Mesenchymal stem cell (in vitro differentiated cells and primary cell): ENCODE data around the gene PELO.

Source experiments
- DNase-seq: peaks from one replicate; pipeline ENCODE4 v3.0.0-alpha.2; 2013
- H2AFZ ChIP-seq: one replicate; pipeline ENCODE4 v1.6.1; 2013; ENCODE audit warnings: low read depth, mild to moderate bottlenecking, control low read depth, inconsistent platforms, low read length, moderate library complexity
- H2AK5ac ChIP-seq: 2 replicates; pipeline ENCODE4 v1.6.1; 2013; ENCODE audit warnings: low read length, moderate library complexity, mild to moderate bottlenecking, inconsistent platforms; ENCODE audit not compliant: severe bottlenecking
- H2BK120ac ChIP-seq: one replicate; pipeline ENCODE4 v1.6.1; 2013; ENCODE audit warnings: low read depth, mild to moderate bottlenecking, inconsistent platforms, low read length, moderate library complexity
- H2BK12ac ChIP-seq, 2 experiments: one replicate each; pipeline ENCODE4 v1.6.1; 2013; ENCODE audit warnings: inconsistent platforms in 2 of 2, low read length in 2 of 2, mild to moderate bottlenecking in 2 of 2, moderate library complexity in 2 of 2, control low read depth in 1 of 2
- H2BK15ac ChIP-seq: one replicate; pipeline ENCODE4 v1.6.1; 2013; ENCODE audit warnings: mild to moderate bottlenecking, low read depth, inconsistent platforms; ENCODE audit not compliant: poor library complexity, severe bottlenecking
- H2BK5ac ChIP-seq: 2 replicates; pipeline ENCODE4 v1.6.1; 2013; ENCODE audit warnings: low read depth, mild to moderate bottlenecking, low read length, control low read depth, inconsistent platforms; ENCODE audit not compliant: poor library complexity, severe bottlenecking
- H3K14ac ChIP-seq, 2 experiments: one replicate each; pipeline ENCODE4 v1.6.1; 2013; ENCODE audit warnings: inconsistent platforms in 2 of 2, low read length in 2 of 2, control low read depth in 1 of 2, mild to moderate bottlenecking in 1 of 2, moderate library complexity in 1 of 2
- H3K18ac ChIP-seq, 2 experiments: one replicate each; pipeline ENCODE4 v1.6.1; 2013; ENCODE audit warnings: inconsistent platforms in 2 of 2, low read length in 2 of 2, control low read depth in 1 of 2, low read depth in 1 of 2, mild to moderate bottlenecking in 1 of 2
- H3K23ac ChIP-seq, 2 experiments: one replicate each; pipeline ENCODE4 v1.6.1; 2013; ENCODE audit warnings: inconsistent platforms in 2 of 2, low read length in 2 of 2, mild to moderate bottlenecking in 2 of 2, moderate library complexity in 2 of 2, control low read depth in 1 of 2
- H3K27ac ChIP-seq: 2 replicates; pipeline ENCODE4 v1.5.1; 2013; ENCODE audit warnings: mild to moderate bottlenecking, moderate library complexity, low read length, control low read depth, inconsistent platforms; ENCODE audit not compliant: poor library complexity, severe bottlenecking
- H3K27me3 ChIP-seq, 2 experiments: 2 replicates each; pipeline versions ENCODE4 v1.6.1 to v1.7.0; 2013; ENCODE audit warnings: low read length in 2 of 2, mild to moderate bottlenecking in 2 of 2, moderate library complexity in 2 of 2, control low read depth in 1 of 2, inconsistent platforms in 1 of 2; ENCODE audit not compliant: control insufficient read depth in 1 of 2, insufficient read depth in 1 of 2
- H3K36me3 ChIP-seq, 2 experiments: 2 replicates each; pipeline versions ENCODE4 v1.6.1 to v1.7.0; 2013; ENCODE audit warnings: low read length in 2 of 2, control low read depth in 1 of 2, inconsistent platforms in 1 of 2, low read depth in 1 of 2, mild to moderate bottlenecking in 1 of 2; ENCODE audit not compliant: insufficient read depth in 2 of 2, control insufficient read depth in 1 of 2
- H3K4ac ChIP-seq, 2 experiments: one replicate each; pipeline ENCODE4 v1.6.1; 2013; ENCODE audit warnings: inconsistent platforms in 2 of 2, low read length in 2 of 2, mild to moderate bottlenecking in 2 of 2, moderate library complexity in 2 of 2, control low read depth in 1 of 2, low read depth in 1 of 2
- H3K4me1 ChIP-seq: 2 replicates; pipeline ENCODE4 v1.6.1; 2013; ENCODE audit warnings: low read depth, low read length, control low read depth; ENCODE audit not compliant: control insufficient read depth, insufficient read depth
- H3K4me2 ChIP-seq: 2 replicates; pipeline ENCODE4 v1.6.1; 2013; ENCODE audit warnings: low read length, mild to moderate bottlenecking, inconsistent platforms; ENCODE audit not compliant: poor library complexity, severe bottlenecking
- H3K4me3 ChIP-seq, 2 experiments: 2 replicates each; pipeline versions ENCODE4 v1.5.1 to v1.7.0; 2013; ENCODE audit warnings: low read length in 2 of 2, mild to moderate bottlenecking in 2 of 2, control low read depth in 1 of 2, low read depth in 1 of 2; ENCODE audit not compliant: insufficient read depth in 1 of 2
- H3K79me1 ChIP-seq: replicated peaks from 2 replicates; pipeline ENCODE4 v1.6.1; 2013; ENCODE audit warnings: mild to moderate bottlenecking, control low read depth, low read length, inconsistent platforms; ENCODE audit not compliant: poor library complexity, severe bottlenecking
- H3K9ac ChIP-seq: 2 replicates; pipeline ENCODE4 v1.7.0; 2013; ENCODE audit warnings: mild to moderate bottlenecking, low read length, moderate library complexity
- H3K9me3 ChIP-seq: 2 replicates; pipeline ENCODE4 v1.7.0; 2013; ENCODE audit warnings: mild to moderate bottlenecking, low read length; ENCODE audit not compliant: control insufficient read depth
- H4K8ac ChIP-seq: one replicate; pipeline ENCODE4 v1.6.1; 2013; ENCODE audit warnings: inconsistent platforms, mild to moderate bottlenecking, low read length, moderate library complexity
- H4K91ac ChIP-seq: one replicate; pipeline ENCODE4 v1.6.1; 2013; ENCODE audit warnings: mild to moderate bottlenecking, low read length, inconsistent platforms
- WGBS: methylation state at CpG from one replicate; pipeline ENCODE4 v1.1.7; 2013; ENCODE audit warnings: mixed read lengths; 5-methylcytosine and 5-hydroxymethylcytosine counted together

PELO gene

GRCh38 chr5:52779213-52779612, 8.5 kb upstream of the PELO start:
- Histone ChIP-seq H3K27ac (no peak overlapping the region), H3K9me3 (no peaks in the 10 kb centered on the region), H2BK12ac (no peak overlapping the region), H2BK5ac (no peak overlapping the region), H3K18ac (no peak overlapping the region), H4K91ac (no peak overlapping the region), H3K4me2 (no peak overlapping the region), H2BK15ac (no peak overlapping the region), H3K4me1 (peaks cover 2% of the 10 kb centered on the region), H2AK5ac (no peak overlapping the region), H3K79me1 (no peaks in the 10 kb centered on the region), H3K9ac (no peak overlapping the region), H2BK120ac (no peak overlapping the region), H3K4ac (no peak overlapping the region), H2AFZ (no peak overlapping the region), H3K4me3 (no peak overlapping the region), H3K27me3 (no peaks in the 10 kb centered on the region), H3K23ac (no peak overlapping the region), H4K8ac (no peak overlapping the region), H3K36me3 (no peaks in the 10 kb centered on the region), H3K14ac (no peak overlapping the region)
- DNase-seq, result no peak

GRCh38 chr5:52783226-52783959, 4.3 kb upstream of the PELO start:
- H2BK5ac ChIP-seq, result no peak overlapping the region

GRCh38 chr5:52784737-52785136, 3.0 kb upstream of the PELO start:
- peak; percentile 64 for DNase-seq
- Histone ChIP-seq H3K4me3 (no peak overlapping the region), H2AK5ac (no peak overlapping the region), H3K4me2 (no peak overlapping the region), H4K8ac (no peak overlapping the region), H4K91ac (no peak overlapping the region), H3K79me1 (no peaks in the 10 kb centered on the region), H3K14ac (no peak overlapping the region), H3K27ac (no peak overlapping the region), H3K9ac (no peak overlapping the region), H2BK5ac (no peak overlapping the region), H2BK120ac (no peak overlapping the region), H3K9me3 (no peaks in the 10 kb centered on the region), H3K23ac (no peak overlapping the region), H3K36me3 (no peaks in the 10 kb centered on the region), H2AFZ (no peak overlapping the region), H2BK15ac (no peak overlapping the region), H2BK12ac (no peak overlapping the region), H3K27me3 (no peaks in the 10 kb centered on the region), H3K18ac (no peak overlapping the region), H3K4me1 (peaks cover 3% of the 10 kb centered on the region), H3K4ac (no peak overlapping the region)
- 12% methylated on average over 3 of the region's 6 CpGs for WGBS

More at GRCh38 chr5:52783226-52783959, 4.3 kb upstream of the PELO start:
- Histone ChIP-seq H3K23ac (no peak overlapping the region), H3K9ac (peak overlapping the region; percentile 16), H3K4me1 (peaks cover 3% of the 10 kb centered on the region), H2BK15ac (no peak overlapping the region), H3K27me3 (no peaks in the 10 kb centered on the region), H3K27ac (no peak overlapping the region), H3K36me3 (no peaks in the 10 kb centered on the region), H3K4ac (no peak overlapping the region), H3K4me2 (no peak overlapping the region), H2AFZ (no peak overlapping the region), H2BK120ac (no peak overlapping the region), H4K8ac (no peak overlapping the region), H3K4me3 (no peak overlapping the region), H2BK12ac (peak overlapping the region in 1 of 2 experiments; percentile 90), H3K79me1 (no peaks in the 10 kb centered on the region), H3K9me3 (no peaks in the 10 kb centered on the region), H4K91ac (no peak overlapping the region), H3K14ac (no peak overlapping the region), H3K18ac (peak overlapping the region in 1 of 2 experiments; percentile 84), H2AK5ac (no peak overlapping the region)
- DNase-seq, result no peak
- WGBS, result 0% methylated on average over 1 of the region's 2 CpGs

- Histone ChIP-seq H3K18ac (no peak overlapping the region), H3K27me3 (no peaks in the 10 kb centered on the region), H4K91ac (no peak overlapping the region), H4K8ac (no peak overlapping the region), H3K4me3 (no peak overlapping the region), H2BK12ac (no peak overlapping the region), H3K23ac (no peak overlapping the region), H3K27ac (no peak overlapping the region), H3K4me1 (peaks cover 3% of the 10 kb centered on the region), H3K79me1 (peaks cover 7% of the 10 kb centered on the region), H2AK5ac (no peak overlapping the region), H3K36me3 (no peaks in the 10 kb centered on the region), H2BK120ac (no peak overlapping the region), H2AFZ (no peak overlapping the region), H3K14ac (no peak overlapping the region), H2BK15ac (no peak overlapping the region), H3K4ac (no peak overlapping the region), H2BK5ac (no peak overlapping the region), H3K9ac (no peak overlapping the region), H3K4me2 (no peak overlapping the region), H3K9me3 (no peaks in the 10 kb centered on the region)
- no peak for DNase-seq
- no CpG with 5 or more reads among the region's 4 CpGs for WGBS
Observed at GRCh38 chr5:52786391-52786790, 1.3 kb upstream of the PELO start.
